ENCODE data around the gene SLC28A3. TPM values are rescaled to one million over a fixed set of nuclear protein-coding genes. Genes with fewer than 3 reads are reported as not detected.

SLC28A3 gene
- total RNA-seq, 3 donors from 2014 or later = 0.08 to 0.11 (median 0.08) TPM

GRCh38 chr9:84325347-84325973 is 15.1 kb downstream of the SLC28A3 start:
- H3K36me3 Mint-ChIP-seq (ENCODE audit: insufficient read depth) = no peaks in the 10 kb centered on the region
- ATAC-seq = no peak
- no peak for DNase-seq
- no peak overlapping the region for H3K4me3 Mint-ChIP-seq
- H3K27me3 Mint-ChIP-seq (ENCODE audit: low read depth) = no peaks in the 10 kb centered on the region
- peaks cover 10% of the 10 kb centered on the region for H3K9me3 Mint-ChIP-seq
- H3K4me1 Mint-ChIP-seq (ENCODE audit: low read depth) = no peaks in the 10 kb centered on the region

- Mint-ChIP-seq H3K4me1 (ENCODE audit: low read depth) (no peaks in the 10 kb centered on the region), H3K27me3 (ENCODE audit: low read depth) (no peaks in the 10 kb centered on the region), H3K9me3 (peaks cover 10% of the 10 kb centered on the region), H3K4me3 (no peak overlapping the region), H3K36me3 (ENCODE audit: insufficient read depth) (no peaks in the 10 kb centered on the region)
- DNase-seq (no peak), ATAC-seq (no peak)
Observed at GRCh38 chr9:84324811-84325210, 15.7 kb downstream of the SLC28A3 start.

GRCh38 chr9:84323858-84324257 is 16.7 kb downstream of the SLC28A3 start:
- Mint-ChIP-seq H3K4me1 (ENCODE audit: low read depth) (no peaks in the 10 kb centered on the region), H3K36me3 (ENCODE audit: insufficient read depth) (no peaks in the 10 kb centered on the region), H3K9me3 (peaks cover 6% of the 10 kb centered on the region), H3K4me3 (no peak overlapping the region), H3K27me3 (ENCODE audit: low read depth) (no peaks in the 10 kb centered on the region)
- DNase-seq (no peak), ATAC-seq (no peak)

- no peak for DNase-seq
Observed at GRCh38 chr9:84322828-84323227, 17.7 kb downstream of the SLC28A3 start.

GRCh38 chr9:84320231-84320630 is 20.3 kb downstream of the SLC28A3 start:
- Mint-ChIP-seq H3K27me3 (ENCODE audit: low read depth) (no peaks in the 10 kb centered on the region), H3K36me3 (ENCODE audit: insufficient read depth) (no peaks in the 10 kb centered on the region), H3K9me3 (no peaks in the 10 kb centered on the region), H3K4me1 (ENCODE audit: low read depth) (no peaks in the 10 kb centered on the region), H3K4me3 (no peak overlapping the region)
- ATAC-seq (no peak), DNase-seq (no peak)

More at GRCh38 chr9:84322828-84323227, 17.7 kb downstream of the SLC28A3 start:
- ATAC-seq = no peak
- no peaks in the 10 kb centered on the region for H3K4me1 Mint-ChIP-seq (ENCODE audit: low read depth)
- H3K9me3 Mint-ChIP-seq = peaks cover 1% of the 10 kb centered on the region
- no peak overlapping the region for H3K4me3 Mint-ChIP-seq
- no peaks in the 10 kb centered on the region for H3K36me3 Mint-ChIP-seq (ENCODE audit: insufficient read depth)
- H3K27me3 Mint-ChIP-seq (ENCODE audit: low read depth) = no peaks in the 10 kb centered on the region

GRCh38 chr9:84319632-84320031 is 20.9 kb downstream of the SLC28A3 start:
- no peaks in the 10 kb centered on the region for H3K4me1 Mint-ChIP-seq (ENCODE audit: low read depth)
- no peak overlapping the region for H3K4me3 Mint-ChIP-seq
- DNase-seq (no peak), ATAC-seq (no peak)
- no peaks in the 10 kb centered on the region for H3K9me3 Mint-ChIP-seq
- no peaks in the 10 kb centered on the region for H3K27me3 Mint-ChIP-seq (ENCODE audit: low read depth)
- H3K36me3 Mint-ChIP-seq (ENCODE audit: insufficient read depth) = no peaks in the 10 kb centered on the region

- no peaks in the 10 kb centered on the region for H3K9me3 Mint-ChIP-seq
Observed at GRCh38 chr9:84318981-84319380, 21.6 kb downstream of the SLC28A3 start.

GRCh38 chr9:84317563-84317962 is 23.0 kb downstream of the SLC28A3 start:
- ATAC-seq (no peak), DNase-seq (no peak)

More at GRCh38 chr9:84318981-84319380, 21.6 kb downstream of the SLC28A3 start:
- Mint-ChIP-seq H3K27me3 (ENCODE audit: low read depth) (no peaks in the 10 kb centered on the region), H3K4me3 (no peak overlapping the region), H3K36me3 (ENCODE audit: insufficient read depth) (no peaks in the 10 kb centered on the region), H3K4me1 (ENCODE audit: low read depth) (no peaks in the 10 kb centered on the region)
- DNase-seq (no peak), ATAC-seq (no peak)

GRCh38 chr9:84315278-84315877 is 25.2 kb downstream of the SLC28A3 start:
- ATAC-seq = peak; percentile 48 to 65
- Mint-ChIP-seq H3K4me3 (no peak overlapping the region), H3K36me3 (ENCODE audit: insufficient read depth) (no peaks in the 10 kb centered on the region), H3K27me3 (ENCODE audit: low read depth) (no peaks in the 10 kb centered on the region), H3K9me3 (no peaks in the 10 kb centered on the region), H3K4me1 (ENCODE audit: low read depth) (no peaks in the 10 kb centered on the region)
- peak; percentile 32 for DNase-seq

More at GRCh38 chr9:84317563-84317962, 23.0 kb downstream of the SLC28A3 start:
- Mint-ChIP-seq H3K9me3 (no peaks in the 10 kb centered on the region), H3K4me1 (ENCODE audit: low read depth) (no peaks in the 10 kb centered on the region), H3K27me3 (ENCODE audit: low read depth) (no peaks in the 10 kb centered on the region), H3K36me3 (ENCODE audit: insufficient read depth) (no peaks in the 10 kb centered on the region), H3K4me3 (no peak overlapping the region)

GRCh38 chr9:84314306-84314705 is 26.3 kb downstream of the SLC28A3 start:
- no peaks in the 10 kb centered on the region for H3K27me3 Mint-ChIP-seq (ENCODE audit: low read depth)
- no peak for ATAC-seq

GRCh38 chr9:84310883-84311282 is 29.7 kb downstream of the SLC28A3 start:
- H3K4me3 Mint-ChIP-seq = no peak overlapping the region
- H3K27me3 Mint-ChIP-seq (ENCODE audit: low read depth) = no peaks in the 10 kb centered on the region
- no peak for ATAC-seq
- no peak for DNase-seq
- H3K36me3 Mint-ChIP-seq (ENCODE audit: insufficient read depth) = no peaks in the 10 kb centered on the region
- H3K4me1 Mint-ChIP-seq (ENCODE audit: low read depth) = no peaks in the 10 kb centered on the region
- no peaks in the 10 kb centered on the region for H3K9me3 Mint-ChIP-seq

More at GRCh38 chr9:84314306-84314705, 26.3 kb downstream of the SLC28A3 start:
- no peak overlapping the region for H3K4me3 Mint-ChIP-seq
- DNase-seq = no peak
- no peaks in the 10 kb centered on the region for H3K9me3 Mint-ChIP-seq
- no peaks in the 10 kb centered on the region for H3K4me1 Mint-ChIP-seq (ENCODE audit: low read depth)
- H3K36me3 Mint-ChIP-seq (ENCODE audit: insufficient read depth) = no peaks in the 10 kb centered on the region

GRCh38 chr9:84305497-84306131 is 34.9 kb downstream of the SLC28A3 start:
- Mint-ChIP-seq H3K4me3 (no peak overlapping the region), H3K36me3 (ENCODE audit: insufficient read depth) (no peaks in the 10 kb centered on the region)

GRCh38 chr9:84304166-84304565 is 36.4 kb downstream of the SLC28A3 start:
- H3K4me1 Mint-ChIP-seq (ENCODE audit: low read depth) = peaks cover 7% of the 10 kb centered on the region

More at GRCh38 chr9:84305497-84306131, 34.9 kb downstream of the SLC28A3 start:
- H3K4me1 Mint-ChIP-seq (ENCODE audit: low read depth) = peaks cover 7% of the 10 kb centered on the region
- no peaks in the 10 kb centered on the region for H3K27me3 Mint-ChIP-seq (ENCODE audit: low read depth)
- no peaks in the 10 kb centered on the region for H3K9me3 Mint-ChIP-seq
- ATAC-seq = no peak
- no peak for DNase-seq

GRCh38 chr9:84303061-84303460 is 37.5 kb downstream of the SLC28A3 start:
- no peak for DNase-seq
- no peak overlapping the region for H3K4me3 Mint-ChIP-seq

More at GRCh38 chr9:84304166-84304565, 36.4 kb downstream of the SLC28A3 start:
- no peaks in the 10 kb centered on the region for H3K36me3 Mint-ChIP-seq (ENCODE audit: insufficient read depth)
- no peak for DNase-seq
- H3K4me3 Mint-ChIP-seq = no peak overlapping the region
- ATAC-seq = no peak
- H3K9me3 Mint-ChIP-seq = no peaks in the 10 kb centered on the region
- no peaks in the 10 kb centered on the region for H3K27me3 Mint-ChIP-seq (ENCODE audit: low read depth)

GRCh38 chr9:84301851-84302250 is 38.7 kb downstream of the SLC28A3 start:
- ATAC-seq = no peak
- H3K9me3 Mint-ChIP-seq = no peaks in the 10 kb centered on the region
- H3K27me3 Mint-ChIP-seq (ENCODE audit: low read depth) = no peaks in the 10 kb centered on the region
- no peak for DNase-seq
- no peaks in the 10 kb centered on the region for H3K36me3 Mint-ChIP-seq (ENCODE audit: insufficient read depth)
- H3K4me1 Mint-ChIP-seq (ENCODE audit: low read depth) = peaks cover 14% of the 10 kb centered on the region
- H3K4me3 Mint-ChIP-seq = no peak overlapping the region

More at GRCh38 chr9:84303061-84303460, 37.5 kb downstream of the SLC28A3 start:
- no peak for ATAC-seq
- Mint-ChIP-seq H3K9me3 (no peaks in the 10 kb centered on the region), H3K27me3 (ENCODE audit: low read depth) (no peaks in the 10 kb centered on the region), H3K4me1 (ENCODE audit: low read depth) (peaks cover 7% of the 10 kb centered on the region), H3K36me3 (ENCODE audit: insufficient read depth) (no peaks in the 10 kb centered on the region)
